ENCODE measurements around the gene HOXA10.

Gene HOXA10

GRCh38 chr7:27124902-27125689 is 49.0 kb downstream of the HOXA10 start:
- DNase-seq (ENCODE audit: extremely low spot score) = no peak
- ChIA-PET CTCF (no interaction called here), POLR2A (no interaction called here)
- TF ChIP-seq CTCF (IDR thresholded peaks at IDR 0.05; ENCODE audit: control extremely low read depth, extremely low read depth, low read depth, missing control alignments) = no peak

GRCh38 chr7:27124096-27124901 is 49.8 kb downstream of the HOXA10 start:
- TF ChIP-seq CTCF (IDR thresholded peaks at IDR 0.05; ENCODE audit: control extremely low read depth, extremely low read depth, low read depth, missing control alignments) = no peak
- CTCF ChIA-PET = no interaction called here
- no peak for DNase-seq (ENCODE audit: extremely low spot score)
- POLR2A ChIA-PET = no interaction called here

- ChIA-PET CTCF (no interaction called here), POLR2A (no interaction called here)
- no peak for DNase-seq (ENCODE audit: extremely low spot score)
- no peak for TF ChIP-seq CTCF (IDR thresholded peaks at IDR 0.05; ENCODE audit: control extremely low read depth, extremely low read depth, low read depth, missing control alignments)
Observed at GRCh38 chr7:27123477-27124053, 50.6 kb downstream of the HOXA10 start.

- ChIA-PET CTCF (no interaction called here), POLR2A (no interaction called here)
- no peak for DNase-seq (ENCODE audit: extremely low spot score)
- TF ChIP-seq CTCF (IDR thresholded peaks at IDR 0.05; ENCODE audit: control extremely low read depth, extremely low read depth, low read depth, missing control alignments) = no peak
Observed at GRCh38 chr7:27123007-27123476, 51.1 kb downstream of the HOXA10 start.

- ChIA-PET POLR2A (no interaction called here), CTCF (no interaction called here)
- DNase-seq (ENCODE audit: extremely low spot score) = no peak
- TF ChIP-seq CTCF (IDR thresholded peaks at IDR 0.05; ENCODE audit: control extremely low read depth, extremely low read depth, low read depth, missing control alignments) = no peak
Observed at GRCh38 chr7:27122077-27122910, 51.8 kb downstream of the HOXA10 start.

- TF ChIP-seq CTCF (IDR thresholded peaks at IDR 0.05; ENCODE audit: control extremely low read depth, extremely low read depth, low read depth, missing control alignments) = no peak
Observed at GRCh38 chr7:27121684-27122076, 52.4 kb downstream of the HOXA10 start.

More at GRCh38 chr7:27121684-27122076, 52.4 kb downstream of the HOXA10 start:
- DNase-seq (ENCODE audit: extremely low spot score) = no peak
- ChIA-PET CTCF (no interaction called here), POLR2A (no interaction called here)

All from GM10248 (cell line).